Measurements from ENCODE around the gene CHRM1.
"Not testable (repeated sequence)": the region's sequence is repeated elsewhere in the genome, so short reads cannot be mapped to it uniquely, and the experiment has no call there.

Gene CHRM1

DNA sequence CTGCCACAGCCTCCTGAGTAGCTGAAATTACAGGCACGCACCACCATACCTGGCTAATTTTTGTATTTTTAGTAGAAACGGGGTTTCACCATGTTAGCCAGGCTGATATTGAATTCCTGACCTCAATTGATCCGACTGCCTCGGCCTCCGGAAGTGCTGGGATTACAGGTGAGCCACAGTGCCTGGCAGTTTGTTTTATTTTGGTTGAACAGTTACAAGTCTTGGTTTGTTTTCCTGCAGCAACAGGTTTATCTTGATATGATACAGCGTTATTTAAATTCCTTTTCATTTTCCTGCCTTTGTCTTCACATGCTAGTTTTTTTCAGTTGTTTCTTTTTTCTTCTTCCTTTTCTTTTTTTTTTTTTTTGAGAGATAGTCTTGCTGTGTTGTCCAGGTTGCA is 44.5 kb downstream of the CHRM1 start:
- no peaks in the 10 kb centered on the region for H3K9me3 Mint-ChIP-seq
- peaks cover 11% of the 10 kb centered on the region for H3K36me3 Mint-ChIP-seq
- peaks cover 10% of the 10 kb centered on the region for H3K4me1 Mint-ChIP-seq
- no peak overlapping the region for H3K4me3 Mint-ChIP-seq
- no peak overlapping the region for H3K27ac Mint-ChIP-seq
- no peaks in the 10 kb centered on the region for H3K27me3 Mint-ChIP-seq

DNA sequence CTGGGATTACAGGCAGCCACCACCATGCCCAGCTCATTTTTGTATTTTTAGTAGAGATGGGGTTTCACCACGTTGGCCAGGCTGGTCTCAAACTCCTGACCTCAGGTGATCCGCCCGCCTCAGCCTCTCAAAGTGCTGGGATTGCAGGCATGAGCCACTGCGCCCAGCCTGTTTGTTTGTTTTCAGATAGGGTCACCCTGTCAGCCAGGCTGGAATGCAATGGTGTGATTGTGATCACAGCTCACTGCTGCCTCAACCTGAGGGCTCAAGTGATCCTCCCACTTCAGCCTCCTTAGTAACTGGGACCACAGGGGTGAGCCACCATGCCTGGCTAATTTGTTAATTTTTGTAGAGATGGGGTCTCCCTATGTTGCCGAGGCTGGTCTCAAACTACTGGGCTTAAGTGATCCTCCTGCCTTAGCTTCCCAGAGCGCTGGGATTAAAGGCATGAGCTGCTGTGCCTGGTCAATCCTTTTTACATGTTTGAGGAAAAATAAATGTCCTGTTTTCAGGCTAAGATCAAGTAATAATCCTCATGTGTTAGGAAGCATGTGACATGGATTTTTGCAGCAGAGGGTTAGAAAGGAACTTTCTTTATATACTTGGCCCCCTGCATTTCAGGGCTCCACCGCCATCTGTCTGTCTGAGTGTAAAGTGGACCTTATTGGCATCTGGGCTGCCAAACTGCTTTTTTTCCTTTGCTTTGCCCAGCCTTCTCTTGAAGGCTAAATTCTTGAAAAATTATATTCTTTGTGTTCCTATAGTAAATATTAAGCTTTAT is 45.3 kb downstream of the CHRM1 start:
- peaks cover 10% of the 10 kb centered on the region for H3K4me1 Mint-ChIP-seq
- no peaks in the 10 kb centered on the region for H3K27me3 Mint-ChIP-seq
- peaks cover 8% of the 10 kb centered on the region for H3K36me3 Mint-ChIP-seq
- no peak overlapping the region for H3K4me3 Mint-ChIP-seq
- no peak overlapping the region for H3K27ac Mint-ChIP-seq
- no peaks in the 10 kb centered on the region for H3K9me3 Mint-ChIP-seq

DNA sequence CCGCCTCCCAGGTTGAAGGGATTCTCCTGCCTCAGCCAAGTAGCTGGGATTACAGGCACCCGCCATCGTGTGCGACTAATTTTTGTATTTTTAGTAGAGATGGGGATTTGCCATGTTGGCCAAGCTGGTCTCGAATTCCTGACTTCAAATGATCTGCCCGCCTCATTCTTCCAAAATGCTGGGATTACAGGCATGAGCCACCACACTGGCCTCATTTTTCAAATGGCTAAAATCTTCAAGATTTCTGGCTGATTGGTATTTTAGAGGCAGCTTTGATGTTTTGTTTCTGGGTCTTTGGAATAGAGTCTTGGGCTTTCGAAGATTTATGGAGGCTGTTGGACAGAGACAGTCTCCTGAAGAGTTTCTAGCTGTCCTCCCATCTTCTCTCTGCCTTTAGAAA is 46.3 kb downstream of the CHRM1 start:
- Mint-ChIP-seq H3K27ac (no peak overlapping the region), H3K4me1 (peaks cover 5% of the 10 kb centered on the region), H3K9me3 (no peaks in the 10 kb centered on the region), H3K36me3 (peaks cover 1% of the 10 kb centered on the region), H3K4me3 (no peak overlapping the region), H3K27me3 (no peaks in the 10 kb centered on the region)

DNA sequence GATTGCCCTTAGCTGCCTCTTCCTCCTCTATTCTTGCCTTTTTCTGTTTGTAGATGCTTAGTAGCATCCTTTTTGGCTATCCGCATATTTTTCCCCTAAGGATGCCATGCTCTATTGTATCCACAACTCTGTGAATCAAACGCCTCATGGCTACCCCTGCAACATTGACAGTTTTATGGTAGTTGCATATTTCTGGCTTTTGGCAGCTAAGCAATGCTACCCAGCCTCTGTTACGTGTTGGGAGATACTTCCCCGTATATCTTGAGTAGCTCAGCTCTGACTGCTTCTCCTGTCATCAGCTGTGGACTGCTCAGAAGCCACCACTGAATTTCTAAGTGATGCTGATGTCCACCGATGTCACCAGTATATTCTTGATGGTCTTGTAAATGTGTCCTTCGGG is 55.5 kb downstream of the CHRM1 start:
- H3K27me3 Mint-ChIP-seq: no peaks in the 10 kb centered on the region
- H3K4me3 Mint-ChIP-seq: no peak overlapping the region
- peaks cover 6% of the 10 kb centered on the region for H3K4me1 Mint-ChIP-seq
- no peaks in the 10 kb centered on the region for H3K9me3 Mint-ChIP-seq
- H3K27ac Mint-ChIP-seq: no peak overlapping the region
- H3K36me3 Mint-ChIP-seq: no peaks in the 10 kb centered on the region

DNA sequence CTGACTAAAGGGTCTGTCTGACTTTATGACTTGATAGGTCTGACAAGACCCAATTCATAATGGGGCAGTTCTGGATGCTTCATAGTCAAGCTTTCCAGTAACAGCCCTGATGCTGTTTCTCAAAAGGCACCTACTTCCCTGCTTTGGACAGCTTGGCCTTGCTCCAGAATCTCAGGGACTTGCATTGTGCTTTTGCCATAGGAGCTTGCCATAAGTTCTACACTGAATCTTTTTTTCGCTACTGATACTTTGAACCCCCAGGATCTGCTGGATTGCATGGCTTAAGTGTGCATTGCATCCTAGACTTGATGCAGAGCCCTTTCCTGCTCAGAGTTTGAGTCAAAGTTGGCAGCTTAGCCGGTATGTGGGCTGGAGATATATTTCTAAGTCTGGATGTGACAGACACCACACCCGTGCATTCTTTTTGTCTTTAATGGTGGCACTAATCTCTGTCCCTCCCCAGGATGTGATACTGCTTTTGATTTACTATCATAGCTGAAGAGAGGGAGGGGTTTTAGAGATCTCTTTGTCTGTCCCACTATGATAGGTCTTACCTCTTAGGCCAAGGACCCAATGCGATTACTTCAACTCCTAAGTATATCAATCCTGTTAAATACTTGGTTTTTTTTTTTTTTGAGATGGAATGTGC is 57.4 kb downstream of the CHRM1 start:
- Mint-ChIP-seq H3K4me3 (no peak overlapping the region), H3K9me3 (no peaks in the 10 kb centered on the region), H3K4me1 (peaks cover 6% of the 10 kb centered on the region), H3K36me3 (no peaks in the 10 kb centered on the region), H3K27ac (no peak overlapping the region), H3K27me3 (no peaks in the 10 kb centered on the region)

DNA sequence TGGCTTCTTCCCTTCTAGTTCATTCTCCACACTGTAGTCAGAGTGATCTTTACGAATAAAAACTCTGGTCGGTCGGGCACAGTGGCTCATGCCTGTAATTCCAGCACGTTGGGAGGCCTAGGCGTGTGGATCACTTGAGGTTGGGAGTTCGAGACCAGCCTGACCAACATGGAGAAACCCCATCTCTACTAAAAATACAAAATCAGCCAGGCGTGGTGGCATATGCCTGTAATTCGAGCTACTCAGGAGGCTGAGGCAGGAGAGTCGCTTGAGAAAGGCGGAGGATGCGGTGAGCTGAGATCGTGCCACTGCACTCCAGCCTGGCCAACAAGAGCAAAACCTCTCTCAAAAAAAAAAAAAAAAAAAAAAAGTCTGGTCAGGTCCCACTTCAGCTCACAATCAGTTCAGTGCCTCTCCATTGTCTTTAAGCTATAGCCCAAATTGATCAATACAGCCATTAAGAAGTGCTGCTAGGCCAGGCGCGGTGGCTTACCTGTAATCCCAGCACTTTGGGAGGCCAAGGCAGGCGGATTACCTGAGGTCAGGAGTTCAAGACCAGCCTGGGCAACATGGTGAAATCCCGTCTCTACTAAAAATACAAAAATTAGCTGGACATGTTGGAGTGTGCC is 59.5 kb downstream of the CHRM1 start:
- not testable (repeated sequence) for H3K27me3 Mint-ChIP-seq, H3K9me3 Mint-ChIP-seq, H3K27ac Mint-ChIP-seq, H3K4me3 Mint-ChIP-seq, H3K36me3 Mint-ChIP-seq
- H3K4me1 Mint-ChIP-seq: peaks cover 20% of the 10 kb centered on the region

DNA sequence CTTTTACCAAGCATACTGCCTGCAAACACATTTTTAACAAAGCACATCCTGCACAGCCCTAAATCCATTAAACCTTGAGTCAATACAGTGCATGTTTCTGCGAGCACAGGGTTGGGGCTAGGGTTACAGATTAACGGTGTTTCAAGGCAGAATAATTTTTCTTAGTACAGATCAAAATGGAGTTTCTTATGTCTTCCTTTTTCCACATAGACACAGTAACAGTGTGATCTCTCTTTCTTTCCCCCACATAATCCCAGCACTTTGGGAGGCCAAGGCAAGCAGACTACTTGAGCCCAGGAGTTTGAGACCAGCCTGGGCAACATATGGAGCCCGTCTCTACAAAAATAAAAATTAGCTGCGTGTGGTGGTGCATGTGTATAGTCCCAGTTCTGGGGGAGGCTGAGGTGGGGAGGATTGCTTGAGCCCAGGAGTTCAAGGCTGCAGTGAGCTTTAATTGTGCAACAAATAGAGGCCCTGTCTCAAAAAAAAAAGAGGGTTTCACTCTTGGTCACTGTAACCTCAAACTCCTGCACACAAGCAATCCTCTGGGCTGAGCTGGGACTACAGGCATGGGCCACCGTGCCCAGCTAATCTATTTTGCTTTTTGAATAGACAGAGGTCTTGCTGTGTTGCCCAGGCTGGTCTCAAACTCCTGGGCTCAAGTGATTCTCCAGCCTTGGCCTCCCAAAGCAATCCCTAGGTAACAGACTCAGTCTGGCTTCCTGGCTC is 60.2 kb downstream of the CHRM1 start:
- Mint-ChIP-seq H3K9me3 (no peaks in the 10 kb centered on the region), H3K27me3 (no peaks in the 10 kb centered on the region), H3K4me1 (peaks cover 20% of the 10 kb centered on the region), H3K4me3 (no peak overlapping the region), H3K36me3 (peaks cover 4% of the 10 kb centered on the region), H3K27ac (no peak overlapping the region)

DNA sequence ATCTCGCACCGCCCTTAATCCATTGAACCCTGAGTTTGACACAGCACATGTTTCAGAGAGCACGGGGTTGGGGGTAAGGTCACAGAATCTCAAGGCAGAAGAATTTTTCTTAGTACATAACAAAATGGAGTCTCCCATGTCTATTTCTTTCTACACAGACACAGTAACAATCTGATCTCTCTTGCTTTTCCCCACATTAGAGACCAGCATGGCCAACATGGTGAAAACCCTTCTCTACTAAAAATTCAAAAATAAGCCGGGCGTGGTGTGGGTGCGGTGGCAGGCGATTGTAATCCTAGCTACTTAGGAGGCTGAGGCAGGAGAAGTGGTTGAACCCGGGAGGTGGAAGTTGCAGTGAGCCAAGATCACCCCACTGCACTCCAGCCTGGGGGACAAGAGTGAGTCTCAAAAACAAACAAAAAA is 61.9 kb downstream of the CHRM1 start:
- peak overlapping the region; percentile 74 for H3K27ac Mint-ChIP-seq
- H3K4me1 Mint-ChIP-seq: peaks cover 20% of the 10 kb centered on the region
- H3K4me3 Mint-ChIP-seq: peak overlapping the region; percentile 15

More for the DNA sequence above, 61.9 kb downstream of the CHRM1 start:
- peaks cover 16% of the 10 kb centered on the region for H3K36me3 Mint-ChIP-seq
- not testable (repeated sequence) for H3K9me3 Mint-ChIP-seq, H3K27me3 Mint-ChIP-seq
